Measurements from ENCODE around the gene MYO1B.

DNA sequence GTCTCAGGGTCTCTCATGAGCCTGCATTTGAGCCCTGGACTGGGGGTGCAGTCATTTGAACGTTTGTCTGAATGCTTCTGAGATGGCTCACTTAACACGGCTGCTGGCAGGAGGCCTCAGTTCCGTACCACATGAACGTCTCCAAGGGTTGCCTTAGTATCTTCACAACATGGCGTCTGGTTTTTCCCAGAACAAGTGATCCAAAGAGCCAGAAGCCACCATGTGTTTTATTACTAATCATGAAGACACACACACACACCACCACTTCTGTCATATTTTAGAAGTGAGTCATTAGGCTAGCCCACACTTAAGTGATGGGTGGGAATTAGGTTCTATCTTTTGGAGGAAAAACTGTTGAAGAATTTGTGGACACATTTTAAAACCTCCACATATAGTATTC lies 15.0 kb upstream of the MYO1B start:
- TF ChIP-seq POLR2A (IDR thresholded peaks at IDR 0.05; ENCODE audit: low read depth, low read length) (no peak), POLR2AphosphoS5 (IDR thresholded peaks at IDR 0.05; ENCODE audit: low read depth, low read length) (no peak)

All from GM12892 (cell line).